AG04449 (cell line): ENCODE data around the gene SAMD5.

Experiments
- CTCF ChIA-PET: fragments of 350-600 bp; formaldehyde crosslinking; extraction: SDS; loops from one replicate; lab custom pipeline; 2021; ENCODE audit warnings: antibody characterized with exemption; lab: Yijun Ruan, JAX
- POLR2A ChIA-PET: fragments of 400-600, 350-600 bp; formaldehyde crosslinking; extraction: SDS; loops from one replicate; lab custom pipeline; 2020; ENCODE audit warnings: antibody characterized with exemption, inconsistent platforms; lab: Yijun Ruan, JAX
- DNase-seq: peaks from one replicate; pipeline ENCODE4 v3.0.0-alpha.2; 2010; ENCODE audit warnings: low read depth, low spot score
- H3K4me3 ChIP-seq: 2 replicates; pipeline ENCODE4 v1.5.1; 2011; ENCODE audit warnings: low read depth, mild to moderate bottlenecking, control low read depth, low read length
- TF ChIP-seq, protein P1 (sequence below): IDR thresholded peaks from one replicate; pipeline ENCODE4 v1.5.1; 2011; ENCODE audit warnings: mild to moderate bottlenecking, moderate library complexity, low read length, control low read depth, inconsistent platforms; ENCODE audit not compliant: insufficient read depth; ENCODE audit errors: missing control alignments

Gene SAMD5

DNA sequence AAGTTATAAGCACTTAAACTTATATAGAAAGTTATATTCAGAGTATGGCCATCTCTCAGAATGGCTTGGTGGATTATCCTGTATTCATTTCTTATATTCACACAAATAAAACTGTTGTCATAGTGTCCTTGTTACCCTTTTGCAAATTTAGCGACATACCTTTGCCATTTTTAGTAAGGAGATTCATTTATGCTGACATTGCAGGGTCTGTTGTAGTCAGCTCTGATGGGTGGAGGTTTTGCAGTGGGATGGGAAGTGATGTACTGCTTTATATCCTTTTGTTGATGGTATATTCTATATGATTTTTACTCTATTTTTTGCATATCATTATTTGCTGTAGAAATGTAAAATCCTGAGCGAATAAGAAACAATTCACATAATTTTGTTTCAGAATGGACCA lies 35.9 kb downstream of the SAMD5 start:
- TF ChIP-seq, protein P1, sequence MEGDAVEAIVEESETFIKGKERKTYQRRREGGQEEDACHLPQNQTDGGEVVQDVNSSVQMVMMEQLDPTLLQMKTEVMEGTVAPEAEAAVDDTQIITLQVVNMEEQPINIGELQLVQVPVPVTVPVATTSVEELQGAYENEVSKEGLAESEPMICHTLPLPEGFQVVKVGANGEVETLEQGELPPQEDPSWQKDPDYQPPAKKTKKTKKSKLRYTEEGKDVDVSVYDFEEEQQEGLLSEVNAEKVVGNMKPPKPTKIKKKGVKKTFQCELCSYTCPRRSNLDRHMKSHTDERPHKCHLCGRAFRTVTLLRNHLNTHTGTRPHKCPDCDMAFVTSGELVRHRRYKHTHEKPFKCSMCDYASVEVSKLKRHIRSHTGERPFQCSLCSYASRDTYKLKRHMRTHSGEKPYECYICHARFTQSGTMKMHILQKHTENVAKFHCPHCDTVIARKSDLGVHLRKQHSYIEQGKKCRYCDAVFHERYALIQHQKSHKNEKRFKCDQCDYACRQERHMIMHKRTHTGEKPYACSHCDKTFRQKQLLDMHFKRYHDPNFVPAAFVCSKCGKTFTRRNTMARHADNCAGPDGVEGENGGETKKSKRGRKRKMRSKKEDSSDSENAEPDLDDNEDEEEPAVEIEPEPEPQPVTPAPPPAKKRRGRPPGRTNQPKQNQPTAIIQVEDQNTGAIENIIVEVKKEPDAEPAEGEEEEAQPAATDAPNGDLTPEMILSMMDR: no peak
- H3K4me3 ChIP-seq: no peak overlapping the region
- no peak for DNase-seq
- CTCF ChIA-PET: no interaction called here
- POLR2A ChIA-PET: no interaction called here

DNA sequence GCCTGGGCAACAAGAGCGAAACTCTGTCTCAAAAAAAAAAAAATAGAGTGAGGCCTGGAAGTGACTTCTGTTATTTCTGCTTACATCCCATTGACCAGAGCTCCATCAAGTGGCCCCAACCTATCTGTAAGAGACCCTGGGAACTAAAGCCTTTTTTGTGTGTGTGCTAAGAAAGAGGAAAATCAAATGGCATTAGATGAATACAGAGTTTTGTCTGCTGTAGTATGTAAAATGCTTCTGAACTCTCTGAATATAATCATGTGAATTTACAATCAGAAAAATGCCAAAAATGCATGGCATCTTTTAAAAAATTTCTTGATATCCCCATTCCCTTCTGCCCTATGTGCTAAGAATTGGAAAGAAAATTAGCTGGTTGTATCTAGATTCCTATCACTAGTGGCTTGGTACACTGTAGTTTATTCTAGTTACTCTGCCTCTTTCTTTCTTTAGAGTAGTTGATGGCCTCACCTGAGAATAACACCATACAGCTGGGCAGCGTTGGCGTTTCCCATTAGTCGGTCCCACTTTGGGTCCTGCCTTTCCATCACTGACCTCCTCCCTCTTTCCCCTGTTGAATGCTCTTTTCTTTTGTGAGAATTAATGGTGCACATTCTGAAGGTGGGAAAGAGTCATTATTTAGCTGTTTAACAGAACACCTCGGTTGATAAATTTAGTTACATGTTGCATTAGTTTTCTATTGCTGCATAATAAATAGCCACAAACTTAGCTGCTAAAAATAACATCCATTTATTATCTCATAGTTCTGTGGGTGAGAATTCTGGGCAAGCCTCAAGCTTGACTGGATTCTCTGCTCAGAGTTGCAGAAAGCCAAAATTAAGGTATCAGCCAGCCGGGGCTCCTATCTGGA lies 38.2 kb downstream of the SAMD5 start:
- H3K4me3 ChIP-seq: no peak overlapping the region
- TF ChIP-seq, protein P1: no peak
- CTCF ChIA-PET: interaction anchor here (1.2 kb wide), 1 partner anchor 40 kb away, joined by 3 read pairs; no protein-coding TSS in a partner anchor
- POLR2A ChIA-PET: no interaction called here
- peak; percentile 5 for DNase-seq

DNA sequence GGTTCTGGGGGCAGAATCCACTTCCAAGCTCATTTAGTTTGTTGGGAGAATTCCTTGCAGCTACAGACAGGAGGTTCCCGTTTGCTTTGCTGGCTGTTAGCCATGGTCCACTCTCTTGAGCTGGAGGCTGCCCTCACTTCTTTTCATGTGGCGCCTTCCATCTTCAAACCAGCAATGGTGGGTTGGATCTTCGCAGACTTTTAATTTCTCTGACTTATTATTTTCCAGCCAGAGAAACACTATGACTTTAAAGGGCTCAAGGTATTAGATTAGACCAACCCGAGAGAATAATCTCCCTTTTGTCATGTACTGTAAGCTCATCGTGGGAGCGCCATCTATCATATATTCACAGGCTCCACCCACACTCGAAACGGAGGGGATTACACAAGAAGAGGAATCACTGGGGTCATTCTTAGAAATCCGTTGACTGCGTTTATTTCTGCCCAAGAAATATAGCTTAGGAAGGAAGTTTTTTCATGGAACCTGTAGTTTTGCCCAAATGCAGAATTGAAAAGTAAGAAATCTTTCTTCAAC lies 38.9 kb downstream of the SAMD5 start:
- H3K4me3 ChIP-seq: no peak overlapping the region
- DNase-seq: no peak
- TF ChIP-seq, protein P1: no peak
- CTCF ChIA-PET: no interaction called here
- POLR2A ChIA-PET: no interaction called here

DNA sequence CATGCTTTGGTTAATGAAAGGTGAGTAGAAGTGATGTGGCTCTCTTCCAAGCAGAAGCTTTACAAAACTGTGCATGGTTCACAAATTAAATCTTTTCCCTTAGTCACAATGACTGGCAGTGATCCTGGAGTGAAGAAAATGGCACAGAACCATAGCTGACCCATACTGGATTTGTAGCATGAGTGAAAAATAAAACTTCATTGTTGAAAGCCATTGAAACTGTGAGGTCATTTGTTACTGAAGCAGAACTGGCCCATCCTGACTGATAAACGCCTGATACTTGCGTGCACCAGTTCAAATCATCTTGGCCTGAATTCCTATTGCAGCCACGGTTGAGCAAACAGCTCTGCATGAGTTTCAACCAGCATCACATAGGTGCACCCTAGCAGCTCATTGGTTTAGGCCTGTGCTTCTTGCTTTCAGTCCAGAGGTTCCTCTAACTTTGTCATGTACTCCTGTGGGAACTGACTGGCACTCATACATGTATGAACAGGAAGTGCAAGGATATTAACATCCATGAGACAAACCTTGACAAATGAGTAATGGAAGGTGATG lies 40.5 kb downstream of the SAMD5 start:
- no peak for DNase-seq
- CTCF ChIA-PET: no interaction called here
- POLR2A ChIA-PET: no interaction called here
- TF ChIP-seq, protein P1: no peak
- no peak overlapping the region for H3K4me3 ChIP-seq

DNA sequence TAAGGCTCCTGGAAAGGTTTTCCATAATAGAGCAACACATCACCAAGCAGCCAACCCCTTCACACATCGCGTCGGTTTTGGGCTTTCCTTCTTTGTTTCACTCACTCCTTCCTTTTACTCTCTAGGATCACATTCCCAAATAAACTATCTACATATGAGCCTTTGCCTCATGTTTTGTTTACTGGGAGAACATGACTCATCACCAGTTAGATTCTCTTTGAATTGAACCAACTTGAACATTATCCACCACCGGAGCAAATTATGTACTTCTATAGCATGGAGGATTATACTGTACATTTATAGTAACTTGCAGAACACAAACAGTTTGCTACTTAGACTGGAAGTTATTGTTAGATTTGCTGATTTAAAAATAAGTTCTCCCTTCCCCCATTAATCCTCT lies 41.0 kb downstream of the SAMD5 start:
- ChIA-PET POLR2A (no interaction called here), CTCF (no interaction called here)
- no peak overlapping the region for H3K4me3 ChIP-seq
- no peak for DNase-seq
- TF ChIP-seq, protein P1: no peak

DNA sequence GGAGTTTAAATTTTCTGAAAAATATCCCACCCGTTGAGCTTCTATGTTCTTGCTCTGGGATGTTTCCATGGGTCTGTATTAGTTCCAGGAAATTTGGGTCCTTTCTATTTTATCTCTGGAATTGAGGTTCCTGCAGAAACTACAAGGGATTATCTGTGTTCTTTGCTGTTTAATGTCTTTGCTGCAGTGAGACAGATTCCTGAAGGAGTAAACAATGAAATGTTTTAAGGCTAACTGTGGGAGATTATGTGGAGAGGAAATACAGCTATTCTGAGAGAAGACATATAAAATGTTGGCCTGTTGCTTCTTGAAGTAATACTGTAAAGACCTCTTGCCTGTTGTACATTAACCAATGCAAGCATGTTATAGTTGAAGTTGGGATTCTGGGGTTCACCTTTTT lies 43.5 kb downstream of the SAMD5 start:
- H3K4me3 ChIP-seq: no peak overlapping the region
- POLR2A ChIA-PET: no interaction called here
- no peak for DNase-seq
- TF ChIP-seq, protein P1: no peak
- CTCF ChIA-PET: no interaction called here
